Heart left ventricle (tissue), 16 donors: ENCODE data around the gene SLC16A5. TPM values are rescaled to one million over a fixed set of nuclear protein-coding genes. Genes with fewer than 3 reads are reported as not detected.

Experiments used
- ATAC-seq, 4 donors: fragments of 200-7000 bp; cut with Tn5 transposase; one replicate each; pipeline ENCODE4 v1.9.1; 2020 to 2022; ENCODE audit warnings: moderate library complexity in 4 of 4, mild to moderate bottlenecking in 3 of 4, moderate number of reproducible peaks in 1 of 4
- DNase-seq, 5 donors: peaks; one replicate each; pipeline ENCODE4 v3.0.0-alpha.2; 2020
- H3K27ac ChIP-seq, 12 donors: fragments of 200-600 bp; sonication (generic) in 4 of 12; one replicate each; pipeline versions ENCODE4 v1.5.0 to v1.8.0; 2016 to 2022; ENCODE audit warnings: mild to moderate bottlenecking in 2 of 12
- H3K27me3 ChIP-seq, 9 donors: fragments of 200-600 bp; sonication (generic) in 2 of 9; one replicate each; pipeline versions ENCODE4 v1.5.1 to v1.8.0; 2016 to 2022; ENCODE audit warnings: mild to moderate bottlenecking in 3 of 9
- H3K36me3 ChIP-seq, 9 donors: fragments of 200-600 bp; sonication (generic) in 2 of 9; one replicate each; pipeline versions ENCODE4 v1.5.0 to v1.8.0; 2018 to 2022; ENCODE audit warnings: mild to moderate bottlenecking in 2 of 9
- H3K4me1 ChIP-seq, 12 donors: fragments of 200-600 bp; sonication (generic) in 4 of 12; one replicate each; pipeline versions ENCODE4 v1.5.0 to v1.8.0; 2016 to 2022; ENCODE audit warnings: mild to moderate bottlenecking in 3 of 12
- H3K4me3 ChIP-seq, 12 donors: fragments of 200-600 bp; sonication (generic) in 4 of 12; one replicate each; pipeline versions ENCODE4 v1.5.0 to v1.8.0; 2017 to 2022; ENCODE audit warnings: mild to moderate bottlenecking in 9 of 12, moderate library complexity in 4 of 12
- H3K9me3 ChIP-seq, 12 donors: fragments of 200-600 bp; sonication (generic) in 4 of 12; one replicate each; pipeline versions ENCODE4 v1.5.0 to v1.8.0; 2016 to 2022; ENCODE audit warnings: mild to moderate bottlenecking in 1 of 12
- POLR2A ChIP-seq, 2 donors: fragments of 450-650 bp; IDR thresholded peaks; one replicate each; pipeline ENCODE4 v1.6.1; 2017; ENCODE audit warnings: antibody characterized with exemption in 2 of 2, mild to moderate bottlenecking in 2 of 2, moderate library complexity in 2 of 2
- WGBS, 4 donors: extraction: QIAGEN DNeasy Blood & Tissue Kit in 2 of 4; methylation state at CpG; one replicate each; pipeline versions ENCODE4 v1.1.5 to v1.1.7; 2013 to 2018; 5-methylcytosine and 5-hydroxymethylcytosine counted together
- intact Hi-C, 10 donors: fragments of 100-400 bp; cut with DNase I; formaldehyde crosslinking; loops; one replicate each; pipeline versions ENCODE4 v1.11.1 to v1.14.2; 2022
- polyA plus RNA-seq, 2 donors: library from polyadenylated mRNA; stranded (reverse); fragments of 200-250 nt; gene quantifications; one replicate each; pipeline ENCODE4 v1.2.3, GENCODE V29; 2013
- total RNA-seq, 9 donors: library from RNA; depleted of rRNA in 2 of 9; stranded (reverse); fragments of >200 nt in 2 of 9; fragmentation: NEBNext Ultra II Directional in 3 of 9; extraction: Animal tissue kit (Norgen Biotek cat#: 25700) in 3 of 9; gene quantifications; one replicate each; pipeline versions ENCODE4 v1.1.0 to v1.2.4, GENCODE V29; 2016 to 2023
- TF ChIP-seq, protein P1 (sequence below), 12 donors: fragments of 200-600 bp; sonication (generic) in 4 of 12; IDR thresholded peaks; one replicate each; pipeline versions ENCODE4 v1.5.0 to v1.8.0; 2018 to 2022; ENCODE audit warnings: antibody characterized with exemption in 12 of 12, mild to moderate bottlenecking in 5 of 12
- donor health status: ischemic (EF 13 %, LVEDD 7.1; RV severe dilation, severe dysfunction).
- donor health status: healthy with polysubstance abuse.
- donor health status: DM: no; HTN: yes; CAD: no.
- donor health status: DM: no; HTN: no; CAD: no.
- donor health status: ischemic (EF 25% LVEDD 6.9; RV normal size, moderate dysfunction).
- donor health status: ischemic (EF 25% LVEDD 5.7; RV mildly dilated, moderate dysfunction).
- donor health status: healthy.
- donor health status: DM: yes; HTN: yes; CAD: no.
- donor health status: ischemic (EF 35%, LVEDD 5.7; RV mildly dilated, moderate dysfunction).
- donor health status: nonischemic (EF 11% LVEDD 7.7; RV severe dilation, severe dysfunction).
- donor health status: DM: yes; HTN: yes; CAD: no.
- donor health status: PGD.
- donor health status: ischemic (EF 29% LVEDD 5.4; RV normal size, mild dysfunction).
- donor health status: nonischemic (EF 23%, LVEDD 6.1; RV moderate dilation, normal function).

Gene SLC16A5
- total and polyA plus RNA-seq, 11 donors: 4.3 to 23.3 (median 10.9) TPM

GRCh38 chr17:75111777-75112335, 24.1 kb downstream of the SLC16A5 start:
- 77 to 81% (median 80%) methylated on average over 7 of the region's 7 CpGs for WGBS, 4 donors

GRCh38 chr17:75113798-75114551, 26.2 kb downstream of the SLC16A5 start:
- no peaks in the 10 kb centered on the region for H3K27me3 ChIP-seq
- H3K27ac ChIP-seq: peak overlapping the region; percentile 55 to 93 (median 88)
- peaks cover 0 to 10% (median 0%) of the 10 kb centered on the region in 9 donors for H3K36me3 ChIP-seq
- DNase-seq (peak; percentile 89 to 93 (median 91)), ATAC-seq (peak; percentile 70 to 88 (median 78))
- peak overlapping the region; percentile 14 to 69 (median 56) for H3K4me3 ChIP-seq
- TF ChIP-seq POLR2A (IDR thresholded peaks at IDR 0.05): peak in 1 of 2 donors; percentile 29
- TF ChIP-seq, protein P1, sequence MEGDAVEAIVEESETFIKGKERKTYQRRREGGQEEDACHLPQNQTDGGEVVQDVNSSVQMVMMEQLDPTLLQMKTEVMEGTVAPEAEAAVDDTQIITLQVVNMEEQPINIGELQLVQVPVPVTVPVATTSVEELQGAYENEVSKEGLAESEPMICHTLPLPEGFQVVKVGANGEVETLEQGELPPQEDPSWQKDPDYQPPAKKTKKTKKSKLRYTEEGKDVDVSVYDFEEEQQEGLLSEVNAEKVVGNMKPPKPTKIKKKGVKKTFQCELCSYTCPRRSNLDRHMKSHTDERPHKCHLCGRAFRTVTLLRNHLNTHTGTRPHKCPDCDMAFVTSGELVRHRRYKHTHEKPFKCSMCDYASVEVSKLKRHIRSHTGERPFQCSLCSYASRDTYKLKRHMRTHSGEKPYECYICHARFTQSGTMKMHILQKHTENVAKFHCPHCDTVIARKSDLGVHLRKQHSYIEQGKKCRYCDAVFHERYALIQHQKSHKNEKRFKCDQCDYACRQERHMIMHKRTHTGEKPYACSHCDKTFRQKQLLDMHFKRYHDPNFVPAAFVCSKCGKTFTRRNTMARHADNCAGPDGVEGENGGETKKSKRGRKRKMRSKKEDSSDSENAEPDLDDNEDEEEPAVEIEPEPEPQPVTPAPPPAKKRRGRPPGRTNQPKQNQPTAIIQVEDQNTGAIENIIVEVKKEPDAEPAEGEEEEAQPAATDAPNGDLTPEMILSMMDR (IDR thresholded peaks at IDR 0.05): peak; percentile 92 to 99 (median 96)
- WGBS, 4 donors: 6 to 13% (median 9%) methylated on average over 17 to 22 of the region's 22 CpGs
- H3K9me3 ChIP-seq: no peaks in the 10 kb centered on the region
- intact Hi-C loops: loop anchor here in 9 of 10 donors (1.0 to 10.0 kb wide), 15 partner anchors 17 to 301 kb away; partner anchors contain the start of genes NT5C (in 2 of the 9), NUP85 (in 2 of the 9), GRB2 (in 1 of the 9) and SUMO2 (in 1 of the 9)
- H3K4me1 ChIP-seq: peaks cover 3 to 52% (median 30%) of the 10 kb centered on the region in 12 donors

More at GRCh38 chr17:75111777-75112335, 24.1 kb downstream of the SLC16A5 start:
- H3K4me1 ChIP-seq: peaks cover 3 to 57% (median 31%) of the 10 kb centered on the region in 12 donors
- H3K9me3 ChIP-seq: no peaks in the 10 kb centered on the region
- no peak overlapping the region for H3K4me3 ChIP-seq
- no peak for ATAC-seq
- no peaks in the 10 kb centered on the region for H3K27me3 ChIP-seq
- no peak overlapping the region for H3K27ac ChIP-seq
- intact Hi-C loops: loop anchor here in 9 of 10 donors (5.0 to 10.0 kb wide), 10 partner anchors 35 to 303 kb away; partner anchors contain the start of genes NUP85 (in 2 of the 9), GRB2 (in 1 of the 9) and SUMO2 (in 1 of the 9)
- no peak for TF ChIP-seq POLR2A (IDR thresholded peaks at IDR 0.05)
- TF ChIP-seq, protein P1 (IDR thresholded peaks at IDR 0.05): no peak
- H3K36me3 ChIP-seq: peaks cover 0 to 6% (median 0%) of the 10 kb centered on the region in 9 donors
- DNase-seq: no peak

- TF ChIP-seq, protein P1 (IDR thresholded peaks at IDR 0.05): no peak
- no peak for TF ChIP-seq POLR2A (IDR thresholded peaks at IDR 0.05)
- intact Hi-C loops: loop anchor here (1.0 to 10.0 kb wide), 15 partner anchors 16 to 300 kb away; partner anchors contain the start of genes NT5C (in 2 of the 10), NUP85 (in 2 of the 10), GRB2 (in 1 of the 10) and SUMO2 (in 1 of the 10)
- Histone ChIP-seq H3K9me3 (no peaks in the 10 kb centered on the region), H3K4me1 (peaks cover 0 to 45% (median 26%) of the 10 kb centered on the region in 12 donors), H3K36me3 (peaks cover 0 to 10% (median 0%) of the 10 kb centered on the region in 9 donors), H3K27ac (peak overlapping the region; percentile 55 to 93 (median 88)), H3K27me3 (no peaks in the 10 kb centered on the region), H3K4me3 (peak overlapping the region; percentile 14 to 69 (median 56))
- WGBS, 4 donors: 38 to 54% (median 45%) methylated on average over 19 of the region's 19 CpGs
- ATAC-seq (no peak), DNase-seq (no peak)
Measured at GRCh38 chr17:75114552-75115314, 27.0 kb downstream of the SLC16A5 start.
